Lower leg skin (tissue), 3 donors: ENCODE results near the gene PARP11.

Source experiments
- POLR2A ChIP-seq, 2 donors: fragments of 450-650 bp; IDR thresholded peaks; one replicate each; pipeline ENCODE4 v1.6.1; 2016 to 2017; ENCODE audit warnings: antibody characterized with exemption in 2 of 2, mild to moderate bottlenecking in 1 of 2, moderate library complexity in 1 of 2
- TF ChIP-seq, protein P1 (sequence below), 3 donors: fragments of 450-650 bp; IDR thresholded peaks; one replicate each; pipeline ENCODE4 v1.5.1; 2016; ENCODE audit warnings: antibody characterized with exemption in 3 of 3, mild to moderate bottlenecking in 3 of 3, moderate library complexity in 2 of 3

DNA sequence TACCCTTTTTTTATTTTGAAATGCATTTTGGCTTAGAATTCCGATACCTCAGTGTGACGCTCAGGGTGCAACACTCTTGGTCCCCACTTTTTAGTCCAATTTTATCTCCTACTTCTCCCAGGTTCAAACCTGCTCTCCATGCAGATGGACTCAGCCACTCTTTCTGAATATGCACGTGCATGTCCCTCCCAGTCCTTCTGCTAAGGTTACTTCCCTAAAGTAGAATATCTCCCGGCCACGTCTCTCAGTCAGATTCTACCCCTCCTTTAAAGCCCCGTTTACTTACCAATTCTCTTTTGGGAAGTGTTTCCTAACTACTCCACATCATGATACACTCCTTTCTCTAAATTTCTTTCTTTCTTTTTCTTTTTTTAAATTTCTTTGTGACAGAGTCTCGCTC is 15.5 kb upstream of the PARP11 start:
- TF ChIP-seq, protein P1, sequence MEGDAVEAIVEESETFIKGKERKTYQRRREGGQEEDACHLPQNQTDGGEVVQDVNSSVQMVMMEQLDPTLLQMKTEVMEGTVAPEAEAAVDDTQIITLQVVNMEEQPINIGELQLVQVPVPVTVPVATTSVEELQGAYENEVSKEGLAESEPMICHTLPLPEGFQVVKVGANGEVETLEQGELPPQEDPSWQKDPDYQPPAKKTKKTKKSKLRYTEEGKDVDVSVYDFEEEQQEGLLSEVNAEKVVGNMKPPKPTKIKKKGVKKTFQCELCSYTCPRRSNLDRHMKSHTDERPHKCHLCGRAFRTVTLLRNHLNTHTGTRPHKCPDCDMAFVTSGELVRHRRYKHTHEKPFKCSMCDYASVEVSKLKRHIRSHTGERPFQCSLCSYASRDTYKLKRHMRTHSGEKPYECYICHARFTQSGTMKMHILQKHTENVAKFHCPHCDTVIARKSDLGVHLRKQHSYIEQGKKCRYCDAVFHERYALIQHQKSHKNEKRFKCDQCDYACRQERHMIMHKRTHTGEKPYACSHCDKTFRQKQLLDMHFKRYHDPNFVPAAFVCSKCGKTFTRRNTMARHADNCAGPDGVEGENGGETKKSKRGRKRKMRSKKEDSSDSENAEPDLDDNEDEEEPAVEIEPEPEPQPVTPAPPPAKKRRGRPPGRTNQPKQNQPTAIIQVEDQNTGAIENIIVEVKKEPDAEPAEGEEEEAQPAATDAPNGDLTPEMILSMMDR (IDR thresholded peaks at IDR 0.05): no peak
- TF ChIP-seq POLR2A (IDR thresholded peaks at IDR 0.05): no peak
